ENCODE data around the gene ZBTB17.

ZBTB17 gene

GRCh38 chr1:15895233-15895632, 80.7 kb downstream of the ZBTB17 start:
- no peak for DNase-seq (ENCODE audit: extremely low read depth, low read depth)
- TF ChIP-seq, protein P1, sequence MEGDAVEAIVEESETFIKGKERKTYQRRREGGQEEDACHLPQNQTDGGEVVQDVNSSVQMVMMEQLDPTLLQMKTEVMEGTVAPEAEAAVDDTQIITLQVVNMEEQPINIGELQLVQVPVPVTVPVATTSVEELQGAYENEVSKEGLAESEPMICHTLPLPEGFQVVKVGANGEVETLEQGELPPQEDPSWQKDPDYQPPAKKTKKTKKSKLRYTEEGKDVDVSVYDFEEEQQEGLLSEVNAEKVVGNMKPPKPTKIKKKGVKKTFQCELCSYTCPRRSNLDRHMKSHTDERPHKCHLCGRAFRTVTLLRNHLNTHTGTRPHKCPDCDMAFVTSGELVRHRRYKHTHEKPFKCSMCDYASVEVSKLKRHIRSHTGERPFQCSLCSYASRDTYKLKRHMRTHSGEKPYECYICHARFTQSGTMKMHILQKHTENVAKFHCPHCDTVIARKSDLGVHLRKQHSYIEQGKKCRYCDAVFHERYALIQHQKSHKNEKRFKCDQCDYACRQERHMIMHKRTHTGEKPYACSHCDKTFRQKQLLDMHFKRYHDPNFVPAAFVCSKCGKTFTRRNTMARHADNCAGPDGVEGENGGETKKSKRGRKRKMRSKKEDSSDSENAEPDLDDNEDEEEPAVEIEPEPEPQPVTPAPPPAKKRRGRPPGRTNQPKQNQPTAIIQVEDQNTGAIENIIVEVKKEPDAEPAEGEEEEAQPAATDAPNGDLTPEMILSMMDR (IDR thresholded peaks at IDR 0.05; ENCODE audit: low read depth, low read length) = no peak

DNA sequence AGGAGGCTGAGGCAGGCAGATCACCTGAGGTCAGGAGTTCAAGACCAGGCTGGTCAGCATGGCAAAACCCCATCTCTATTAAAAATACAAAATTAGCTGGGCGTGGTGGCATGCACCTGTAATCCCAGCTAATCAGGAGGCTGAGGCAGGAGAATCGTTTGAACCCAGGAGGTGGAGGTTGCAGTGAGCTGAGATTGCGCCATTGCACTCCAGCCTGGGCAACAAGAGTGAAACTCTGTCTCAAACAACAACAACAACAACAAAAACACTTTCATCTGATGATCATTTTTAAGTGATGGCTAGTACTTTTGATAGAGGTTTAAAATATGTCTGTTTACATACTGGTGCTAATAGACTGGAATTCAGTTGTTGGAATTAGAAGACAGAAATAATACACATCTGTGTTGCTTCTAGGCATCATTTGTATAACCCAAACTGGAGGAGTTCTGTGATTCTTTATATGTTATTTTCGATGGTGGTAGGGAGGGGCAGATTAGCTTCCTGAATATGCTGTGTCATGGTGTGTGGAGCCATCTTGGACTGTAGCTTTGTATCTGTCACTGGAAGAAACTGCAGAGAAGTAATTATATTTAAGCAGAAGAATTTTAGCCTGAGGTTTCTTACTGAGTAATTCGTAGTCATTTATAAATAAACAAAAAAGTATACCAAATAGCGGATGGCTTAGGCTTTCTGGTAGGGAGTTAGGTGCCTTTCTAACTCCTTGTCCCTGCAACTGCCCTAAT, 82.9 kb downstream of the ZBTB17 start:
- peak; percentile 56 for DNase-seq (ENCODE audit: extremely low read depth, low read depth)

Data from AG09319 (cell line).